HG02610 (cell line): ENCODE results near the gene LENEP.

ENCODE experiments used
- ATAC-seq: cut with Tn5 transposase; IDR thresholded peaks from one replicate; pipeline ENCODE4 v1.9.1; 2021; ENCODE audit warnings: mild to moderate bottlenecking, moderate library complexity; ENCODE audit not compliant: unreplicated experiment

Gene LENEP

GRCh38 chr1:155009742-155010141, 16.4 kb downstream of the LENEP start:
- ATAC-seq, result no peak

GRCh38 chr1:155010211-155010918, 17.0 kb downstream of the LENEP start:
- ATAC-seq, result no peak

GRCh38 chr1:155011004-155011416, 17.6 kb downstream of the LENEP start:
- no peak for ATAC-seq

GRCh38 chr1:155011437-155012025, 18.1 kb downstream of the LENEP start:
- ATAC-seq, result no peak

GRCh38 chr1:155012026-155012546, 18.7 kb downstream of the LENEP start:
- ATAC-seq, result no peak

- ATAC-seq, result no peak
Measured at GRCh38 chr1:155012776-155013602, 19.6 kb downstream of the LENEP start.

- ATAC-seq, result no peak
Measured at GRCh38 chr1:155013632-155014031, 20.2 kb downstream of the LENEP start.

GRCh38 chr1:155014709-155015508, 21.5 kb downstream of the LENEP start:
- no peak for ATAC-seq

- no peak for ATAC-seq
Measured at GRCh38 chr1:155015527-155016230, 22.3 kb downstream of the LENEP start.

- no peak for ATAC-seq
Measured at GRCh38 chr1:155016231-155016831, 22.9 kb downstream of the LENEP start.

GRCh38 chr1:155017041-155017945, 23.9 kb downstream of the LENEP start:
- peak; percentile 71 for ATAC-seq

- no peak for ATAC-seq
Measured at GRCh38 chr1:155017946-155018316, 24.5 kb downstream of the LENEP start.

GRCh38 chr1:155018617-155019348, 25.4 kb downstream of the LENEP start:
- no peak for ATAC-seq

GRCh38 chr1:155019377-155020245, 26.2 kb downstream of the LENEP start:
- no peak for ATAC-seq

- ATAC-seq, result no peak
Measured at GRCh38 chr1:155022136-155022926, 28.9 kb downstream of the LENEP start.

GRCh38 chr1:155022927-155023236, 29.5 kb downstream of the LENEP start:
- ATAC-seq, result no peak

GRCh38 chr1:155023627-155024026, 30.2 kb downstream of the LENEP start:
- no peak for ATAC-seq
